IMR-90 (cell line): Measurements from ENCODE around the gene SPSB2. TPM values are rescaled to one million over a fixed set of nuclear protein-coding genes. Genes with fewer than 3 reads are reported as not detected.

Experiments
- CTCF ChIP-seq: conservative IDR thresholded peaks from 2 replicates; pipeline ENCODE4 v1.5.1; 2012; ENCODE audit warnings: mild to moderate bottlenecking, low read depth, low read length, improper control_type of control experiment
- polyA plus RNA-seq, 3 experiments: library from polyadenylated mRNA; depleted of rRNA; stranded (reverse); fragments of >200 nt; gene quantifications; 2 replicates each; pipeline ENCODE4 v1.2.3, GENCODE V29; 2012; ENCODE audit warnings: low replicate concordance in 1 of 3
- total RNA-seq: library from RNA; depleted of rRNA; stranded (reverse); fragments of >200 nt; gene quantifications from 2 replicates; pipeline ENCODE4 v1.2.3, GENCODE V29; 2012

SPSB2 gene
- total and polyA plus RNA-seq, 2 of the 4 experiments (the other 2 are of a cell fraction) = 1.3 to 4.1 TPM

- peak; percentile 13; the same call in 1 of the 2 replicates for TF ChIP-seq CTCF
Measured at GRCh38 chr12:6829536-6830220, 43.4 kb downstream of the SPSB2 start (continued).
